ENCODE measurements around the gene OR10A4.

Gene OR10A4

GRCh38 chr11:6876325-6876724 lies at the start of gene OR10A4:
Gene OR10A4 (plus strand): TSS chr11:6876625. CDS start chr11:6876648, 23 bp downstream.
- no peak for TF ChIP-seq CTCF (IDR thresholded peaks at IDR 0.05)

GRCh38 chr11:6828103-6828502 lies 48.3 kb upstream of the OR10A4 start:
- no peak for TF ChIP-seq CTCF (IDR thresholded peaks at IDR 0.05)

GRCh38 chr11:6833356-6833755 lies 43.1 kb upstream of the OR10A4 start:
- no peak for TF ChIP-seq CTCF (IDR thresholded peaks at IDR 0.05)

GRCh38 chr11:6834021-6834420 lies 42.4 kb upstream of the OR10A4 start:
- no peak for TF ChIP-seq CTCF (IDR thresholded peaks at IDR 0.05)

- TF ChIP-seq CTCF (IDR thresholded peaks at IDR 0.05), result no peak
Observed at GRCh38 chr11:6841694-6842093, 34.7 kb upstream of the OR10A4 start.

GRCh38 chr11:6843670-6844069 lies 32.8 kb upstream of the OR10A4 start:
- no peak for TF ChIP-seq CTCF (IDR thresholded peaks at IDR 0.05)

- no peak for TF ChIP-seq CTCF (IDR thresholded peaks at IDR 0.05)
Observed at GRCh38 chr11:6844356-6844755, 32.1 kb upstream of the OR10A4 start.

- no peak for TF ChIP-seq CTCF (IDR thresholded peaks at IDR 0.05)
Observed at GRCh38 chr11:6845383-6845782, 31.0 kb upstream of the OR10A4 start, which contains the start of gene OR10A5. Gene OR10A5 (plus strand): TSS chr11:6845683. CDS start chr11:6845683, 0 bp downstream.

All from LNCAP (cell line).